K562 treated with DMSO at 1 percent for 12 hours (cell line): Measurements from ENCODE around the gene VPS26A. TPM values are rescaled to one million over a fixed set of nuclear protein-coding genes. Genes with fewer than 3 reads are reported as not detected.

Source experiments
- total RNA-seq: library from RNA; unstranded; fragments of 300-600 nt; gene quantifications from 2 replicates; pipeline ENCODE4 v1.2.3, GENCODE V29; 2022; ENCODE audit not compliant: insufficient read depth

Gene VPS26A
- 31.2 and 66.4 TPM in 2 replicates for total RNA-seq

GRCh38 chr10:69123747-69124562 is at the start of gene VPS26A:
Gene VPS26A, plus strand, starts transcription at chr10:69124178. Its CDS starts 100 bp downstream, at chr10:69124278.

GRCh38 chr10:69087590-69088470 is 36.1 kb upstream of the VPS26A start, which contains the start of gene SRGN:
Gene SRGN, plus strand, starts transcription at chr10:69088103. Its CDS starts 55 bp downstream, at chr10:69088158.

GRCh38 chr10:69179743-69180524 is 56.0 kb downstream of the VPS26A start, which contains the start of gene SUPV3L1:
Gene SUPV3L1, plus strand, starts transcription at chr10:69180234. Its CDS starts 58 bp downstream, at chr10:69180292.

GRCh38 chr10:69220041-69220451 is 96.1 kb downstream of the VPS26A start, which contains the start of gene HKDC1:
Gene HKDC1, plus strand, starts transcription at chr10:69220332. Its CDS starts 104 bp downstream, at chr10:69220436.

Other genes starting within 250 kb of the VPS26A start
- 34.4 and 43.2 TPM in 2 replicates for gene DDX50, start 222.9 kb upstream of the VPS26A start, total RNA-seq
- 32.2 and 72.6 TPM in 2 replicates for gene DDX21, start 168.0 kb upstream of the VPS26A start, total RNA-seq
- 18.7 and 32.0 TPM in 2 replicates for gene KIFBP, start 135.4 kb upstream of the VPS26A start, total RNA-seq
- 126 and 149 TPM in 2 replicates for gene SRGN, start 36.1 kb upstream of the VPS26A start, total RNA-seq
- gene SUPV3L1, start 56.1 kb downstream of the VPS26A start, total RNA-seq = 31.7 and 46.2 TPM in 2 replicates
- gene HKDC1, start 96.2 kb downstream of the VPS26A start, total RNA-seq = not detected in 2 replicates
- 110 and 195 TPM in 2 replicates for gene HK1, start 154.3 kb downstream of the VPS26A start, total RNA-seq